Measurements from ENCODE around the gene PITPNM2.
A peak's percentile ranks its signal among the peaks of the same experiment; 100 is the strongest.

The PITPNM2 gene

DNA sequence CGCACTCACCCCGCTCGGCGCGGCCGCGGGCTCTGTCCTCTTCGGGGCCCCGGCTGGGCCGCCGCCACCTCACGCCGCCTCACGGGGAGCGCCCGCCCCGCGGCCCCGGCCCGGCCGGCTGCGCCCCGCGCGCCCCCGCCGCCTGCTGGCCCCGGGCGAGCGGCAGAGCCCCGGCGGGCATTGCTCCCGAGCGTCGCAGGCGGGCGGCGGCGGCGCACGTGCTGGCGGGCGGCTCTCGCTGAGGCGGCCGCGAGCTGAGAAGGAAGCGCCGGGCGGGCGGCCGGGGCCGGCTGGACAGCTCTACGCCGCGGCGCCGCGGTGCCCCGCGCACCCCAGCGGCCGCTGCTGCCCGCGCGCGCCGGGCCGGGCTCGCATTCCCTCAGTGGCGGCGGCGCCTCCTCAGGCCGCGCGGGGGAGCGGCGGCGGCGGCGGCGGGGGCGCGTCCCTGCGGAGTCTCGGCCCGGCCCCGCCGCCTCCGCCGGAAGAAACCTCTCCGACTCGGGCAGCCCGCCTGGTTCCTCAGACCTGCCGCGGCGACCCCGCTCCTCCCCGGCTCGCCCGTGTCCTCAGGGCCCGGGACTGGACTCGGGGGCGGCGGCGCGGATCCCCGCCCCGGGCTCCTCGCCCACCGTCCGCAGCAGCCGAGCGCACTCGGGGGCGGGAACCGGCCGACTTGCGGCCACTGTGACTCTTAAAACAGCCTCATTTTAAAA lies at the start of gene PITPNM2:
Gene PITPNM2 (minus strand): TSS at position 347 of the 713 bp plus-strand sequence. CDS start 116,500 bp downstream, outside the sequence.
- peak; percentile 56 for DNase-seq

GRCh38 chr12:123200414-123200813 lies 49.5 kb upstream of the PITPNM2 start:
- no peak for DNase-seq

DNA sequence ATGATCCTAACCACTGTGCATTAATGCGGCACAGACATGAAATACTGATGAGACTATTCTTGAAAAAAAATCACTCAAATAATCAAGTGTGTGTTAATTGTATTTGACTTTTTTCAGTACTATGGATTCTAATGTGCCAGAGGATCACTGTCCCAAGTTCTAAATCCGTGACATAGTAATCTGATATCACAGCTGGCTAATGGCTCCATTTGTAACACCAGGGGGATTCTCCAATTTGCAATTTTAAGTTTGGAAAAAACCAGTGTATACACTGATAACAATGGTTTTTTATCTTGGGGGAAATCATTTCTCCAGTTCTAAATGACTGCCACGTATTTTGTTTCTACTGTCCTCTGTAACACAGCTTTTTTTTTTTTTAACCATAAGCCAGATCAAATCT lies 49.0 kb upstream of the PITPNM2 start:
- DNase-seq, result peak; percentile 59

DNA sequence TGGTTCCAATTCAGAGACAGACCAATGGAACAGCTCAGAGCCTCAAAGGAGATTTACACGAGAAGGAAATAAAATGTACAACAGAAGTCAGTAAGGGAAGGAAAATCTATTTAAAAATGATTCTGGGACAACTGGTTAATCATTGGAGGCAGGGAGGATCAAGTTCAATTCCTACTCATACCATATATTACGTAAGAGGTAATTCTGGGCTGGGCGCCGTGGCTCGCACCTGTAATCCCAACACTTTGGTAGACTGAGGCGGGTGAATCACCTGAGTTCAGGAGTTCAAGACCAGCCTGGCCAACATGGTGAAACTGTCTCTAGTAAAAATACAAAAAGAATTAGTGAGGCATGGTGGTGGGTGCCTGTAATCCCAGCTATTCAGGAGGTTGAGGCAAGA lies 36.7 kb upstream of the PITPNM2 start:
- no peak for DNase-seq

- DNase-seq, result no peak
These were observed 29.3 kb upstream of the PITPNM2 start for GRCh38 chr12:123180171-123180570.

DNA sequence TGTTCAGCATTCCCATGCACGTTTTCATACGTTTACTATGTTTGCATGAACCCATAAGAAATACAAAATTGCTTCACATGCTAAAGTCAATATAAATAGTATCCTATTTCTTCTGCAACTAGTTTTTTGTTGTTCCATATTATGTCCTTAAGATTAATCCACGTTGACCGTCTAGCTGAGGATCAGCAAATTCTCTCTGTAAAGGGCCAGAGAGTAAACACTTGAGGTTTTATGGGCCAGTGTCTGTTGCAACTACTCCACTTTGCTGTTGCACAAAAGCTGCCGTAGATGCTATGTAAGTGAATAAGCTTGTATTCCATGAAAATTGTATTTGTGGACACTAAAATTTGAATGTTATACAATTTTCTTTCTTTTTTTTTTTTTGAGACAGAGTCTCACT lies 21.1 kb upstream of the PITPNM2 start:
- no peak for DNase-seq

DNA sequence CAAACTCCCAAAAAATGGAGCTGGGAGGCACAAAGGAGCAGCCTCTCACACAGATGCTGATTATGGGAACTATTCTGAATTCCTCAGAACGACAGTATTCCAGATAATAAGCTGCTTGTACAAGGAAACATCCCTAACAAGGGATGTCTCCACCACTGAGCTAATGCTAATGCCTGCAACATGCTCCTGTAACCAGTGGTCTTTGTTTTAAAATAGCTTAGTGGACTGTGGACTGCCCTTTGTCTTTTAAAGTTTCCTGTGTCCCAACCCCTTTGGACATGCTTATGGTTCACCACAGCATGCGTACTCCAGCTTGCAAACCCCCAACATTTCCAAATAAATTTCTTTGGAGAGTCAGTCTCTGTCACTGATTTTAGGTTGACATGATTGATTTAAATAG lies 16.4 kb upstream of the PITPNM2 start:
- no peak for DNase-seq

DNA sequence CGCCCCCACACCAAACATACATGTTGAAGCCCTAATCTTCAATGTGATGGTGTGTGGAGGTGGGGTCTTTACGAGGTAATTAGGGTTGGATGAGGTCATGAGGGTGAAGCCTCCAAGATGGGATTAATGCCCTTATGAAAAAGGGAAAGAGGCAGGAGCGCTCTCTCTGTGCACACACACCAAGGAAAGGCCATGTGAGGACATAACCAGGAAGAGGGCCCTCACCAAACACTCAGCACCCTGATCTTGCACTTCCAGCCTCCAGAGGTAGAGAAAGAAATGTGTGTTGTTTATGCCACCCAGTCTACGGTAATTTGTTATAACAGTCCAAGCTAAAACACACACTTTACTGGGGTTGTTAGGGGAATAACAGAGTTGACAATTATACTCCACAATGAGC lies 14.6 kb upstream of the PITPNM2 start:
- DNase-seq, result no peak

DNA sequence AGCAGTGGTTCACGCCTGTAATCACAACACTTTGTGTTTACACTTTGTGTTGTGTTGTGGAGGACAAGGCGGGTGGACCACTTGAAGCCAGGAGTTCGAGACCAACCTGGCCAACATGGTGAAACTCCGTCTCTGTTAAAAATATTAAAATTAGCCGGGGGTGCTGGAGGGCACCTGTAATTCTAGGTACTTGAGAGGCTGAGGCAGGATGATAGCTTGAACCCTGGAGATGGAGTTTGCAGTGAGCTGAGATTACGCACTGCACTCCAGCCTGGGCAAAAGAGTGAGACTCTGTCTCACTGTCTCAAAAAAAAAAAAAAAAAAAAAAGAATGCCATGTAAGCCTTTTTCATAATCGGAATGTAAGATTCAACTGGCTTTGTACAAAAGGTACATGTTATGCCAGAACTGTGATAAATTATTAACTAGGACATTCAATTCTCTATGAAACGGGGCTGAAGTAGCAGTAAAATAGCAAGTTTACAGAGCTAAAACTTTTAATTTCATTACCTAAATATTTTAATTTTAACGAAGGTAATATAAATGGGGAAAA lies 13.9 kb upstream of the PITPNM2 start:
- DNase-seq, result no peak

- DNase-seq, result no peak
These were observed 13.3 kb upstream of the PITPNM2 start for GRCh38 chr12:123164222-123164621.

- no peak for DNase-seq
These were observed 12.3 kb upstream of the PITPNM2 start for GRCh38 chr12:123163227-123163626.

DNA sequence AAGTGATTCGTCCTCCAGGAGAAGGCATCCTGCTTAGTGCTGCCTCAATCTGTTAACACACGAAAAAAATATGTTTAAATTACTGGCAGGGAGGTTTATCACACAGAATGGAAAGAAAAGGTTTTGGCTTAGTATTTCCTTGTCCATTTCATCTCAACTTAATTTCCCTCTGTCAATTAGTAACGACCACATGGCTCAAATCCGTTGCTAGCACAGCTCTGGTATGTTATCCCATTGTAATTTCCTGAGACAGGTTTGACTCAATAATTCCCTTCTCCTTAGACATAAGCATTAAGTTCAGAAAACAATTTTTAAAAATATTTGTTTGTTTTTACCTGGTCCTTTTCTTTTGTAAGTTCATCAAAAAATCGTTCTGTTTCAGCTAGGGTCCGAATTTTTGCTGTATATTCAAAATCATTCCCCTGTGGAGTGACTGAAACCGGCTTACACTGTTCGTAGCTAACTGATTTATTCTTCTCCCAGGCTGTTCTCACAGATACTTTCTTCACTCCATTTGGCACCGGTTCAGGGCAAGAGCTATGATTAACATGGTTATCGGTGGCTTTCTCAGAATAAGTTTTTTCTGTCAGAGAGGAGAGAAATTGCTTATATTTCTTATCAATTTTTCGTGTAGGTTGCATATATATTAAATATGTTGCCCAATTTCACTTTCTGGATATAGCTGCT lies 10.1 kb upstream of the PITPNM2 start:
- no peak for DNase-seq

- no peak for DNase-seq
These were observed 3.0 kb upstream of the PITPNM2 start for GRCh38 chr12:123153906-123154305.

GRCh38 chr12:123152833-123153232 lies 1.9 kb upstream of the PITPNM2 start:
- no peak for DNase-seq

DNA sequence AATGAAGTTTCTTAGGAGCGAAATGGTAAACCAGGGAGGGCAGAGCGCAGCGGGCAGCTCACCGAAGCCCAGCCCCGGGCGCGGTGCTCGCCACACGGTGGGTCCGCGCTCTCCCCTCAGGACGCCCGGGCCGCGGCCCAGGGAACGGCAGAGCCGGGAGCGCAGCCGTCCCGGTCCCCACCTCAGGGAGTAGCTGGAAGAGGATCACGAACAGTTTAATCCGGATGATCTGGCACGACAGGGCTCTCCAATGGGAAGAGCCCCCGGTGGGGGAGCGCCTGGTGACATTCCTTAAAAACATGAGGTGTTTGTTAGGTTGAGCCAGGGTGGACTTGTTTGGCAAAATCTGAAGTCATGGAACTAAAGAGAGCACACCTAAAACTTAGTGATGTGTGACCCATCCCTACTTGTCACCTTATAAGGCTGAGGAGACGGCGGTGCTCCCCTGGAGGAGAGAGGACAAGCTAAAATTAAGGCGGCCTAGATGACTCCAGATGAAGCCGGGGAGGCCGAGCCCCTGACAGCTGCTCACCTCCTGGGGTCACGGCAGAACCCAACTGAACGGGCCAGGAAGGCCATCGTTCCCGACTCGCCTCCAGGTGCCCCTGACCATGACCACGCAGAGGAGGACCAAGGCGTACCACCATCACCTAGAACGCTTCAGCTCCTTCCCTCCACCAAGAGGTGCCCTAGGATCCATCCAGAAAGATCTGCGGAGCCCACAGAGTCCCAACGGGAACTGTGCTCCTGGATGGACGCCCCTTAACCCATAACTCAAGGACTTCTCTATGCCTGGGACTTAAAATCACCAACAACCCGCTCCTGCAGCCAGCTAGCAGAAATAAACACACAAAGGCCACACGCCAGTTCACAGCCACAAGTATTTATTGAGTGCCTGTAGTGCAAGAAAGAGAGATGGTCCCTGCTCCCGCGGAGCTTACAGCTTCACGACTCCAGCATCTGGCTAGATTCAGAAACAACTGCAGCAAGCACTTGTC lies 866 bp upstream of the PITPNM2 start:
- DNase-seq, result peak; percentile 21

DNA sequence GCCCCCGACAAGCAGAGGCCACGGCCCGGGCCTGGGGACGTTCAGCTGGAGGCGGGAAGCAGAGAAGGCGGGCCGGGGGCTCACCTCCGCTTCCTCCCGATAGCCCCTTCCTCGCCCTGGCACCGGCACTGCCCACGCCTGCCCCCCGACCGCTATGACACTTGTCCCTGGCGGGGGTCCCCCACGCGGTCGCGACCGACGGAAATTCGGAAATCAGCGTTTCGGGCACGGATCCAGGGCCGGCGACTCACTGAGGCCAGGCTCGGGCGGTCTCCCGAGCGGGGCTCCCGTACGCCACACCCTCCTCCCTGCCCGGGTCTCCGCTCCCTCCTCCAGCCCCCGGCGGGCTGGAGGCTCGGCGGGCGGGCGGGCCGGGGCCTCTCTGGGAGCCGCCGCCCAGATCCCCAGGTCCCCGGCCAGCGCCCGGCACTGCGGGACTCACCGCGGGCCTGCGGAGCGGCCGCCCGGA lies 581 bp downstream of the PITPNM2 start:
- peak; percentile 36 for DNase-seq

DNA sequence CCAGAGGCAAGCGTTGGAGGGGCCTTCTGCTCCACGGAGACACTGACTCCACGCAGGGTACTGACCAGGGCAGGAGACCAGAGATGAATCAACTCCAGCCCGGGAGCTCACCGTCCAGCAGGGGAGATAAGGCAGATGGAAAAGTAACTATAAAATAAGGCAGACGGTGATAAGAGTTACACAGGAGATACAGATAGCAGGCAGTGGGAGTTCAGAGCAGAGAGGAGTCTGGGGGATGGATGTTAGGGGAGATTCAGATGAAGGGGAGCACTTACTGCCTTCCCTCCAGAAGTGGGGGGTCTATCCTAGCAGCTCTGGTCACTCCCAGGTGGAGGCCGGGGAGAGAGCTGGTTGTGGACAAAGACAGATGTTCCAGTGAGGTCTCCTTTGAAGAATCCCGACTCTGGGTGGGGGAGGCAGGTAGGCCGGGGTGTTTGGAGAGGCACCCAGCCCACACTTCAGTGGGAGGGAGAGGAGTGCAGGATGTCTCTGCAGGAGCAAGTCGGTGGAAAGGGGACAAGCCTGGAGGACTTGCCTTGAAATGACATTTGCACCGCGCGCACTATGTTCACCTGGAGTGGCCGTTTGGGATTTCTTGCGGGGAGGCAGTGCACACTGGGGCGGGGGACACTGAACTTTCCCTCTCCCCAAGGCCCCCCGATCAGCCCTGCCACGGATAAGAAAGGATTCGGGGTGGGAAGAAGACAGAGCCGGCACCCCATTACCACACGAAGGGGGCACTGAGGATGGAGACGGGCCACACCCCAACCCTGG lies 1.2 kb downstream of the PITPNM2 start:
- DNase-seq, result peak; percentile 13

DNA sequence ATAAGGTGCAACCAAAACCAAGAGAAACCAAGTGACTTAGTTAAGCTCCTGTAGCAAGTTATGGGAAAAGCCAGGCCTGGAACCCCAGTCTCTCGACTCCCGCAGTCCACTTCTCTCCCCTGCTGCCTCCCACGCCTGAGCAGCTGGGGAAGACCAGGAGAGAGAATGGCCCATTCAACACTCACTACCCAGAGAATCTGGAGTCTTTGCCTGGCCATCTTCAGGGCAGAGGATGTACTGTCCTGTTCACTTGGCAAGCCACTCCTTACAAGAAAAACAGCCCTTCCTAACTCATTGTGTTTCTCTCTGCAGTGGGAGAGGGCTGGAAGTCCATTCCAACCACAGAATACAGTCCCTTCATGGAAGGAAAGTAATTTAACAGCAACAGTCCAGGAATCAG lies 1.8 kb downstream of the PITPNM2 start:
- no peak for DNase-seq

DNA sequence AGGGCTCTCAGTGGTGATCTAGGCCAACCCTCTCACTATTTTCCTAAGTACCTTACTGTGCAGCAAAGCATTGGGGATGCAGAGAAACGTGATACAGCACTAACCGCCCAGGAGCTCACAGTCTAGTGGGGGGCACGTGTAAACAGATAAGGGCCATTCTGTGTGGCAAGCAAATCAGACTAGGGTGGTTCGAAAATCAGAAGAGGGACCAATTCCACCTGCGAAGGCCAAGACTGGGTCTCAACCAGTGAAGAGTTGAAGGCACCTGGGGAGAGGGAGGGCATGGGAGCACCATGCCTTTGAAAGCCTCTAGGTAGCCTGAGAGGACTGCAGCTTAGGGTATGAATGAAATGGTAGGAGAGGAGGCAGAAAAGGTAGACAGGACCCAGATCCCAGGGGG lies 2.2 kb downstream of the PITPNM2 start:
- no peak for DNase-seq

DNA sequence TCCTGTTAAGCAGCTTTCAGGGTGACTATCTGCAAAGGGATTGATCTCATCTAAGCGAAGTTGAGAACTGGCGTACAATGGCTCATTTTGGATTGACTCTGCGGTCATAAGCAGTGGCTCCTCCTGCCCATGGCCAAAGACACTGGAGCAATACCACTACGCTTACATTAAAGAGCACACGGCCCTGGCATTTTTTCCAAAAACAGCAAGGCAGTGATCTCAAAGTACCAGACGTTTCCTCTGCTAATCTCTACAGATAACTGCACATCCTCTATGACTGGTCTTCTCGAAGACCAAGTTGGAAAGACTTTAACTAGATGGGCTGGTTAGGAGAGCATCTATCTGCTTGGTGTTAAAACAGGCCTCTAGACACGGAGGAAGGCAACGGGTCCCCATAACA lies 2.7 kb downstream of the PITPNM2 start:
- DNase-seq, result no peak

DNA sequence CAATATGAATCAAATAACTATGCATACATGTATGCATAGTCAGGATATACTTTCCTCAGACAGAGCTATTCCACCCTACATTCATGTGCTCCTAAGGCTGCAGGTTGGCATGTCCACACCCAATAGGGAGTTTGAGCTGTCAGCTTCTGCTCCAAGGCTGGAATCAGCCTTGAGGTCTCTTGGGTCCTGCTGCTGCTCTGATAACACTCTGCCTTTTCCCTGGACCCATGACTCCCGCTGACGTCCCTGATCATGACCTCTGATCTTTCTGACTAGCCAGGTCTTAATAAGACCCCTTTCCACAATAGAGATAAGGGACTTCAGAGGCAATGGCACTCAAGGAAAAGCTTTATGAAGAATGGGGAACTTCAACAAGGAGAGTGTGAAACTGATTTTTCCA lies 5.7 kb downstream of the PITPNM2 start:
- no peak for DNase-seq

Measured in NCI-H146 (cell line).